ENCODE data around the gene CLDN2. TPM values are rescaled to one million over a fixed set of nuclear protein-coding genes. Genes with fewer than 3 reads are reported as not detected.

CLDN2 gene
- total and polyA plus RNA-seq, 10 of the 15 experiments (the other 5 are each of a cell fraction or from before 2014, with no cell fraction given), result 0.06 TPM; not detected in 9

DNA sequence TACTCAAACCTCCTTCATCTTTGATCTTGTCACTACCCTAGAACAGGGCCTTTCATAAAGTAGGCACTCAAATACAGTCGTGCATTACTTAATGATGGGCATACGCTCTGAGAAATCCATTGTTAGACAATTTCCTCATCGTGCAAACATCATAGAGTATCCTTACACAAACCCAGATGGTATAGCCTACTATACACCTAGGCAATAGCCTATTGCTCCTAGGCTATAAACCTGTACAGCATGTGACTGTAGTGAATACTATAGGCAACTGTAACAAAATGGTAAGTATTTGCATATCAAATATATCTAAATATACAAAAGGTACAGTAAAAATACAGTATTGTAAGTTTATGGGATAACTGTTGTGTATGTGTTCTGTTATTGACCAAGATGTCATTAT, 31.9 kb downstream of the CLDN2 start (continued):
- TF ChIP-seq RAD21 (IDR thresholded peaks at IDR 0.05; ENCODE audit: insufficient read depth, low read depth, low read length) (no peak), GABPA (IDR thresholded peaks at IDR 0.05; ENCODE audit: low read depth) (no peak), MXI1 (IDR thresholded peaks at IDR 0.05; ENCODE audit: low read depth, low read length) (no peak)

DNA sequence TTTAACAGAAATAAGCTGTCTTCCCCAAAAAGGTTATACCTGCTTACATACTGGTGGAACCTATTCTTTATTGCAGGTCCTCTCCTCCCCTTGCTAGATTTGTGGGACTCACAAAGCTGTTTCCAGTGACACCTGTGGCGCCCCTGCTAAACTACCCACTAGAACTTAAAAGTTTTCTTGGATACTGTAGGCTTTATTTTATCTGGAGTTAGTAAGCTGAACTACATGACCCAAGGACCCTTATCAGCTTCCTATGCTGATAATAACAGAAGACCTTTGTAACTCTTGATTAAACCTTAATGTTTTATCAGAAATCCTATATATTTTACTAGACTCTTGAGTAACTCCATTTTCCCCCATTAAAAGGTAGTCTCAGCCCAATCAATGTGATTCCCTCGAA, 32.3 kb downstream of the CLDN2 start:
- H4K20me1 ChIP-seq (ENCODE audit: control insufficient read depth, insufficient read depth), result no peaks in the 10 kb centered on the region
- intact Hi-C loops (cut with micrococcal nuclease; ENCODE audit: unreplicated experiment) (no loop called here), in situ Hi-C loops (cut with MboI) (no loop called here)
- no peak overlapping the region for H3K4me3 ChIP-seq
- DNase-seq (ENCODE audit: low read depth, low spot score) (no peak), FAIRE-seq (no peak), ATAC-seq (no peak)
- SMC1A ChIA-PET (ENCODE audit: uncharacterized antibody, unreplicated experiment), result interaction anchor here (1.2 kb wide), 1 partner anchor 49 kb away, joined by 3 read pairs; the partner anchor contains the start of gene RIPPLY1
- H3K9me3 ChIP-seq (replicated peaks; ENCODE audit: control insufficient read depth, insufficient read depth, low read length), result no peaks in the 10 kb centered on the region
- H3K4me1 ChIP-seq (ENCODE audit: control insufficient read depth, insufficient read depth, low read length), result no peaks in the 10 kb centered on the region
- no TSS peak for BruUV-seq (replicated peaks)
- no peak overlapping the region for H3K9ac ChIP-seq (ENCODE audit: control insufficient read depth, insufficient read depth, low read length)
- H3K79me2 ChIP-seq (ENCODE audit: control insufficient read depth, insufficient read depth, low read length), result no peaks in the 10 kb centered on the region
- no peak for TF ChIP-seq CREB1 (IDR thresholded peaks at IDR 0.05; ENCODE audit: low read depth)
- TF ChIP-seq, protein P1, sequence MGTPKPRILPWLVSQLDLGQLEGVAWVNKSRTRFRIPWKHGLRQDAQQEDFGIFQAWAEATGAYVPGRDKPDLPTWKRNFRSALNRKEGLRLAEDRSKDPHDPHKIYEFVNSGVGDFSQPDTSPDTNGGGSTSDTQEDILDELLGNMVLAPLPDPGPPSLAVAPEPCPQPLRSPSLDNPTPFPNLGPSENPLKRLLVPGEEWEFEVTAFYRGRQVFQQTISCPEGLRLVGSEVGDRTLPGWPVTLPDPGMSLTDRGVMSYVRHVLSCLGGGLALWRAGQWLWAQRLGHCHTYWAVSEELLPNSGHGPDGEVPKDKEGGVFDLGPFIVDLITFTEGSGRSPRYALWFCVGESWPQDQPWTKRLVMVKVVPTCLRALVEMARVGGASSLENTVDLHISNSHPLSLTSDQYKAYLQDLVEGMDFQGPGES (IDR thresholded peaks at IDR 0.05), result no peak
- H3K36me3 ChIP-seq (ENCODE audit: control insufficient read depth in 2 of 2, insufficient read depth in 2 of 2, low read length in 1 of 2), result no peaks in the 10 kb centered on the region
- H2AFZ ChIP-seq (ENCODE audit: control insufficient read depth, low read depth, low read length), result no peak overlapping the region
- no peak overlapping the region for H3K4me2 ChIP-seq (ENCODE audit: control insufficient read depth, insufficient read depth)
- RAD21 ChIA-PET (ENCODE audit: unreplicated experiment), result no interaction called here
- WGBS (ENCODE audit: insufficient coverage, insufficient replicate concordance, low lambda C conversion rate, missing lambda C conversion rate), result 22% methylated on average over 2 of the region's 2 CpGs
- H3K27me3 ChIP-seq (replicated peaks in 1 of 2; ENCODE audit: control insufficient read depth in 2 of 2, insufficient read depth in 2 of 2, low read length in 1 of 2), result no peaks in the 10 kb centered on the region; a peak in 1 of 4 replicates
- POLR2A ChIA-PET, result no interaction called here
- H3K27ac ChIP-seq (ENCODE audit: control insufficient read depth, insufficient read depth), result no peak overlapping the region
- CTCF ChIA-PET, result interaction anchor here (0.8 to 1.1 kb wide), 2 partner anchors 16 to 54 kb away, joined by 3 read pairs; no protein-coding TSS in a partner anchor
